Activated B cell treated with CpG ODN at 0.5 μM for 24 hours (primary cell): ENCODE data around the gene ZP1. TPM values are rescaled to one million over a fixed set of nuclear protein-coding genes. Genes with fewer than 3 reads are reported as not detected.

Experiments used
- ATAC-seq: fragments of 200-7000 bp; cut with Tn5 transposase; one replicate; pipeline ENCODE4 v1.10.0; 2021; ENCODE audit warnings: low read depth, mild to moderate bottlenecking, moderate library complexity
- CTCF ChIA-PET: fragments of 350-600 bp; sonication (Branson Sonifier 250); formaldehyde crosslinking; loops from one replicate; lab custom pipeline; 2021; ENCODE audit warnings: antibody characterized with exemption; lab: Charles Lee
- POLR2A ChIA-PET: fragments of 350-600 bp; sonication (Branson Sonifier 250); formaldehyde crosslinking; loops from one replicate; lab custom pipeline; 2021; ENCODE audit warnings: antibody characterized with exemption; lab: Charles Lee
- DNase-seq: peaks from one replicate; pipeline ENCODE4 v3.0.0; 2022
- H3K27ac Mint-ChIP-seq: one replicate; pipeline ENCODE4 v1.8.0; 2020; ENCODE audit warnings: mixed read lengths
- H3K27me3 Mint-ChIP-seq: one replicate; pipeline ENCODE4 v1.8.0; 2021; ENCODE audit warnings: mixed read lengths
- H3K36me3 Mint-ChIP-seq: one replicate; pipeline ENCODE4 v1.8.0; 2021; ENCODE audit warnings: low read depth, mixed read lengths
- H3K4me1 Mint-ChIP-seq: one replicate; pipeline ENCODE4 v1.8.0; 2021; ENCODE audit warnings: mixed read lengths
- H3K4me3 Mint-ChIP-seq: one replicate; pipeline ENCODE4 v1.8.0; 2020; ENCODE audit warnings: mild to moderate bottlenecking, mixed read lengths
- H3K9me3 Mint-ChIP-seq: one replicate; pipeline ENCODE4 v1.8.0; 2020; ENCODE audit warnings: mixed read lengths
- CTCF ChIP-seq: fragments of 200-600 bp; IDR thresholded peaks from one replicate; pipeline ENCODE4 v1.8.0; 2022; ENCODE audit warnings: antibody characterized with exemption, mild to moderate bottlenecking
- intact Hi-C: fragments of 100-400 bp; cut with micrococcal nuclease; formaldehyde crosslinking; loops from one replicate; pipeline ENCODE4 v1.15.1; 2024
- total RNA-seq: library from RNA; stranded (reverse); gene quantifications from 2 replicates; pipeline ENCODE4 v1.2.3, GENCODE V29; 2022

ZP1 gene
- total RNA-seq, 1 donor from 2014 or later, result not detected

- Mint-ChIP-seq H3K9me3 (no peaks in the 10 kb centered on the region), H3K4me1 (no peaks in the 10 kb centered on the region), H3K27ac (no peak overlapping the region), H3K27me3 (no peaks in the 10 kb centered on the region), H3K4me3 (no peak overlapping the region), H3K36me3 (peaks cover 69% of the 10 kb centered on the region)
- CTCF ChIA-PET, result no interaction called here
- POLR2A ChIA-PET, result no interaction called here
- TF ChIP-seq CTCF, result no peak
- DNase-seq (no peak), ATAC-seq (no peak)
- intact Hi-C loops, result no loop called here
These were observed 13.4 kb downstream of the ZP1 start for GRCh38 chr11:60880643-60881282.

GRCh38 chr11:60887556-60887955 is 20.2 kb downstream of the ZP1 start:
- ChIA-PET CTCF (interaction anchor here (0.8 to 3.8 kb wide), 7 partner anchors 12 to 622 kb away, joined by 3 to 47 read pairs (median 3); no protein-coding TSS in a partner anchor), POLR2A (interaction anchor here (0.6 kb wide), 1 partner anchor 56 kb away, joined by 3 read pairs; no protein-coding TSS in a partner anchor)
- Mint-ChIP-seq H3K4me1 (no peaks in the 10 kb centered on the region), H3K9me3 (no peaks in the 10 kb centered on the region), H3K36me3 (peaks cover 61% of the 10 kb centered on the region), H3K27me3 (no peaks in the 10 kb centered on the region), H3K4me3 (no peak overlapping the region), H3K27ac (no peak overlapping the region)
- TF ChIP-seq CTCF, result no peak
- intact Hi-C loops, result loop anchor here (1.0 kb wide), 1 partner anchor 56 kb away; no protein-coding TSS in a partner anchor
- DNase-seq, result no peak
- ATAC-seq, result no peak

GRCh38 chr11:60889869-60890311 is 22.5 kb downstream of the ZP1 start:
- no peaks in the 10 kb centered on the region for H3K9me3 Mint-ChIP-seq
- no peaks in the 10 kb centered on the region for H3K4me1 Mint-ChIP-seq
- H3K27me3 Mint-ChIP-seq, result no peaks in the 10 kb centered on the region
- H3K27ac Mint-ChIP-seq, result no peak overlapping the region
- DNase-seq, result no peak
- peaks cover 68% of the 10 kb centered on the region for H3K36me3 Mint-ChIP-seq
- CTCF ChIA-PET, result interaction anchor here (0.7 to 3.8 kb wide), 2 partner anchors 60 to 449 kb away, joined by 3 to 47 read pairs; no protein-coding TSS in a partner anchor
- H3K4me3 Mint-ChIP-seq, result no peak overlapping the region
- POLR2A ChIA-PET, result no interaction called here
- no peak for TF ChIP-seq CTCF
- intact Hi-C loops, result loop anchor here (10.0 kb wide), 1 partner anchor 625 kb away; no protein-coding TSS in a partner anchor
- ATAC-seq, result no peak

- intact Hi-C loops, result loop anchor here (10.0 kb wide), 1 partner anchor 626 kb away; no protein-coding TSS in a partner anchor
- ChIA-PET CTCF (no interaction called here), POLR2A (no interaction called here)
- no peak for TF ChIP-seq CTCF
- Mint-ChIP-seq H3K27me3 (no peaks in the 10 kb centered on the region), H3K27ac (no peak overlapping the region), H3K9me3 (no peaks in the 10 kb centered on the region), H3K4me1 (no peaks in the 10 kb centered on the region), H3K36me3 (peaks cover 68% of the 10 kb centered on the region), H3K4me3 (no peak overlapping the region)
- DNase-seq (no peak), ATAC-seq (no peak)
These were observed 23.4 kb downstream of the ZP1 start for GRCh38 chr11:60890696-60891095.

- POLR2A ChIA-PET, result interaction anchor here (0.6 kb wide), 1 partner anchor 622 kb away, joined by 5 read pairs; no protein-coding TSS in a partner anchor
- intact Hi-C loops, result loop anchor here (10.0 kb wide), 1 partner anchor 626 kb away; no protein-coding TSS in a partner anchor
These were observed 23.9 kb downstream of the ZP1 start for GRCh38 chr11:60891103-60891741.

More at GRCh38 chr11:60891103-60891741, 23.9 kb downstream of the ZP1 start:
- CTCF ChIA-PET, result interaction anchor here (1.1 kb wide), 1 partner anchor 60 kb away, joined by 3 read pairs; no protein-coding TSS in a partner anchor
- Mint-ChIP-seq H3K4me1 (no peaks in the 10 kb centered on the region), H3K27ac (no peak overlapping the region), H3K36me3 (peaks cover 71% of the 10 kb centered on the region), H3K27me3 (no peaks in the 10 kb centered on the region), H3K9me3 (no peaks in the 10 kb centered on the region), H3K4me3 (no peak overlapping the region)
- TF ChIP-seq CTCF, result no peak
- no peak for DNase-seq
- ATAC-seq, result no peak
